GM10248 (cell line): ENCODE results near the gene ERICH6B.

ENCODE experiments used
- CTCF ChIA-PET: fragments of 300-600 bp; sonication (Branson Sonifier 250); formaldehyde crosslinking; extraction: SDS; loops from one replicate; lab custom pipeline; 2021; ENCODE audit warnings: antibody characterized with exemption; lab: Yijun Ruan, JAX
- POLR2A ChIA-PET: fragments of 350-650 bp; sonication (Branson Sonifier 250); formaldehyde crosslinking; extraction: SDS; loops from one replicate; lab custom pipeline; 2020; ENCODE audit warnings: antibody characterized with exemption; lab: Yijun Ruan, JAX
- DNase-seq: peaks from one replicate; pipeline ENCODE4 v3.0.0; 2012; ENCODE audit errors: extremely low spot score
- TF ChIP-seq, protein P1 (sequence below): IDR thresholded peaks from 2 replicates; pipeline ENCODE4 v1.5.1; 2012; ENCODE audit warnings: mild to moderate bottlenecking, low read depth; ENCODE audit errors: extremely low read depth, missing control alignments, control extremely low read depth

Gene ERICH6B

GRCh38 chr13:45538382-45538781, 77.2 kb downstream of the ERICH6B start:
- CTCF ChIA-PET: interaction anchor here (1.2 to 1.5 kb wide), 3 partner anchors 9 to 28 kb away, joined by 3 read pairs; no protein-coding TSS in a partner anchor
- no peak for DNase-seq
- TF ChIP-seq, protein P1, sequence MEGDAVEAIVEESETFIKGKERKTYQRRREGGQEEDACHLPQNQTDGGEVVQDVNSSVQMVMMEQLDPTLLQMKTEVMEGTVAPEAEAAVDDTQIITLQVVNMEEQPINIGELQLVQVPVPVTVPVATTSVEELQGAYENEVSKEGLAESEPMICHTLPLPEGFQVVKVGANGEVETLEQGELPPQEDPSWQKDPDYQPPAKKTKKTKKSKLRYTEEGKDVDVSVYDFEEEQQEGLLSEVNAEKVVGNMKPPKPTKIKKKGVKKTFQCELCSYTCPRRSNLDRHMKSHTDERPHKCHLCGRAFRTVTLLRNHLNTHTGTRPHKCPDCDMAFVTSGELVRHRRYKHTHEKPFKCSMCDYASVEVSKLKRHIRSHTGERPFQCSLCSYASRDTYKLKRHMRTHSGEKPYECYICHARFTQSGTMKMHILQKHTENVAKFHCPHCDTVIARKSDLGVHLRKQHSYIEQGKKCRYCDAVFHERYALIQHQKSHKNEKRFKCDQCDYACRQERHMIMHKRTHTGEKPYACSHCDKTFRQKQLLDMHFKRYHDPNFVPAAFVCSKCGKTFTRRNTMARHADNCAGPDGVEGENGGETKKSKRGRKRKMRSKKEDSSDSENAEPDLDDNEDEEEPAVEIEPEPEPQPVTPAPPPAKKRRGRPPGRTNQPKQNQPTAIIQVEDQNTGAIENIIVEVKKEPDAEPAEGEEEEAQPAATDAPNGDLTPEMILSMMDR: no peak
- POLR2A ChIA-PET: interaction anchor here (0.7 kb wide), 1 partner anchor 16 kb away, joined by 4 read pairs; no protein-coding TSS in a partner anchor

DNA sequence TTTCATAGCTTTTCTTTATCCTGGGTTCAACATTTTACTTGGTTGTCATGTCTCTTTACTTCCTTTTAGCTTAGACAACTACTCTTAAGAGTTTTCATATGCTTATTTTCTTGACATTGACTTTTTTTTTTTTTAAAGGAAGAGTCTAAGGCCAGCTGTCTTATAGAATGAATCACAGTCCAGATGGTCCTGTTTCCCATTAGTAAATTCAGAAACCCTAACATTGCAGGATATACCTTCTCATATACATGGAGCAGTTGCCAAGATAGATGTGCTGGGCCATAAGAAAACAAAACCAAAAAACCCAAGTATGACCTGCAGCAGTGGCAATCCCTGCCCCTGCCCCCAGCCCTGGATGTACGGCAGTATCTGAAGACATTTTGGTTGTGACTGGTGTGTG, 78.0 kb downstream of the ERICH6B start:
- TF ChIP-seq, protein P1: no peak
- ChIA-PET POLR2A (no interaction called here), CTCF (interaction anchor here (1.2 to 1.5 kb wide), 3 partner anchors 8 to 27 kb away, joined by 3 read pairs; no protein-coding TSS in a partner anchor)
- DNase-seq: no peak

DNA sequence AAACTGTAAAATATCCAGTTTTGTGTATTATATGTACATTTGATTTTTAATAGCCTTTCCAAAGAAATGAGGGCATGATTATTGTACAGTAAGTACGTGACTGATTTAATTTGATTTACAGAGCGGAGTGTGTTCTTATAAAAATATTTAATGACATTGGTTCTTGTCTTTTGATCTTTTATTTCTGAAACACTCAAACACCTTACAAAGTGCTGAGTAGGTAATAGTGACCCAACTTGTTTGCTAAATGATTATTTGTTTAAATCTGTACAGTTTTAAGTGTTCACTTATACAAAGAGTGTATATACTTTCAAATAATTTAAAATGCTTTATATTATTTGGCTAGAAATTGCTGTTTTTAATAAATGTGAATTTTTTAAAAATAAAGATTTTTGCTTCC, 79.3 kb downstream of the ERICH6B start:
- ChIA-PET POLR2A (no interaction called here), CTCF (interaction anchor here (1.2 kb wide), 1 partner anchor 10 kb away, joined by 5 read pairs; no protein-coding TSS in a partner anchor)
- TF ChIP-seq, protein P1: no peak
- no peak for DNase-seq

- POLR2A ChIA-PET: no interaction called here
- TF ChIP-seq, protein P1: no peak
- CTCF ChIA-PET: no interaction called here
- DNase-seq: no peak
Observed at GRCh38 chr13:45534604-45535003, 80.9 kb downstream of the ERICH6B start.

DNA sequence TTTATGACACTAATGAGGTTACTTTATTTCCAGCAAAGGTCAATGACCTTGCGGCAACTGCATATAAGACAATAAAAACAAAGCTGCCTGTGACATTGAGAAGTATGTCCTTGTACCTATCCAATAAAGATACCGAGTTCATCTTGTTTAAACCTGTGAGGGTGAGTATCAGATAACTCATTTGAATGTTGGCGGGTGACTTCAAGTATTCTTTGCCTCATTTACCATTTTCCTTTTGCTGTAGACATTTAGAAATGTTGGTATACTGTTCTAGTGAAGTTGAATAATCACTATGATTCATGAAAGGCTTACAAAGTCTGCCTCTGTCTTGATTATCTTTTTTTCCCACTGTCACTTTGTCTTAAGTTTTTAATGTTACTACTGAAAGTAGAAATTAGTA, 85.8 kb downstream of the ERICH6B start:
- TF ChIP-seq, protein P1: no peak
- ChIA-PET CTCF (interaction anchor here (1.0 kb wide), 2 partner anchors 8 to 15 kb away, joined by 3 read pairs; no protein-coding TSS in a partner anchor), POLR2A (no interaction called here)
- no peak for DNase-seq

DNA sequence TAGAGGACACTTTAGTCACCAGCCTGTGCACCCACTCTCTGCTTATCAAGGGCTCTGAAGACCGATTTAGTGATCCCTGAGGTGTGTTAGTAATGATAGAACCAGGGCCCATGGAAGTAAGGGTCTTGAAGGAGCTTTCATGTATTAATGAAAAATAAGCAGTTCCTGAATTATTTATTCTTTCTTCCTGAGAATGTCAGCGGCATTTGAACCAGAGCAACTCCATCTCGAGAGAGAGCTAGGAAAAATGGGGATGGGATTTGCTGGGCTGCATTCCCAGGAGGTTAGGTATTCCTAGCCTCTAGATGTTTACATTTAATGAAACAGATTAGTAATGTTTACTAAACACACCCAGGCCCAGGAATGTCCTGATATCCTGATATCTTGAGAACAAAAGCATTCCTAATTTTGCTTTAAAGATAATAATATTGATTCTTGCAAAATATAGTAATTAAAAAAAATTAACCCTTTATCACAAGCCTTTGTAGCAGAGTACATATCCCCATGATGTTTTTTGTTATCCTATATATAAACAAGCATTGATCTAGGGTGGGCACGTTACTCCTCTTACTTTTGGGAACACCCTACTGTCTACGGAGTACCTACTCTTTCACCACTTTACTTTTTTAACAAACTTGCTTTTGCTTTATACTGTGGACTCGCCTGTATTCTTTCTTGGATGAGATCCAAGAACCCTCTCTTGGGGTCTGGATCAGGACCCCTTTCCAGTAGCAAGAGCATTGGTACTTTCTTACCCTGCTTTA, 87.7 kb downstream of the ERICH6B start:
- ChIA-PET POLR2A (no interaction called here), CTCF (no interaction called here)
- DNase-seq: no peak
- TF ChIP-seq, protein P1: no peak
